Fibroblast of villous mesenchyme (primary cell): ENCODE results near the gene HM13. TPM values are rescaled to one million over a fixed set of nuclear protein-coding genes. Genes with fewer than 3 reads are reported as not detected.
"Not testable (repeated sequence)": the region's sequence is repeated elsewhere in the genome, so short reads cannot be mapped to it uniquely, and the experiment has no call there.

Source experiments
- DNase-seq: peaks from one replicate; pipeline ENCODE4 v3.0.0-alpha.2; 2010; ENCODE audit warnings: low read depth
- H3K4me3 ChIP-seq: 2 replicates; pipeline ENCODE4 v1.5.1; 2011; ENCODE audit warnings: low read depth, mild to moderate bottlenecking, low read length
- CTCF ChIP-seq: IDR thresholded peaks from 2 replicates; pipeline ENCODE4 v1.5.1; 2012; ENCODE audit warnings: low read depth, mild to moderate bottlenecking, low read length; ENCODE audit not compliant: insufficient read depth
- total RNA-seq: library from RNA; depleted of rRNA; stranded (reverse); fragments of >200 nt; gene quantifications from 2 replicates; pipeline ENCODE4 v1.2.3, GENCODE V29; 2012

The HM13 gene
- total RNA-seq, 1 donor = 91.1 TPM

GRCh38 chr20:31578448-31579138 is 64.4 kb downstream of the HM13 start:
- DNase-seq = no peak
- no peak for TF ChIP-seq CTCF
- no peak overlapping the region for H3K4me3 ChIP-seq

DNA sequence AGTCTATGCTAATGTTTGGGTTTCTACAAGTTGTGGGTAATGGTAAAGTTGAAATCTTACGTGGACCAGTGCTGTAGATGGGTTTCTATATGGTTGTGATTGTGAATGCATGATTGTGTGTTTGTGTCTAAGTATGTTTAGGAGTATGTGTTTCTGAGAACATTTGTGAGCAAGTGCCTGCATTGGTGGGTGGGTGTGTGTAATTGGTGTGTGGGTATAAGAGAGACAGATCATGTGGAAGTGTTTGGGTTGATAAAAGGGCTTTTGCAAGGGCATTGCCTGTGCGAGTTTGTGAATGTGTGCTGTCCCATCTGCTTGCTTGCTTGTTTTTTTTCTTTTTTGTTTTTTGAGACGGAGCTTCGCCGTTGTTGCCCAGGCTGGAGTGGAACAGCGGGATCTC is 65.0 kb downstream of the HM13 start:
- DNase-seq = no peak
- H3K4me3 ChIP-seq = no peak overlapping the region
- no peak for TF ChIP-seq CTCF

- not testable (repeated sequence) for DNase-seq, H3K4me3 ChIP-seq
Measured at GRCh38 chr20:31579941-31580651, 65.9 kb downstream of the HM13 start.

DNA sequence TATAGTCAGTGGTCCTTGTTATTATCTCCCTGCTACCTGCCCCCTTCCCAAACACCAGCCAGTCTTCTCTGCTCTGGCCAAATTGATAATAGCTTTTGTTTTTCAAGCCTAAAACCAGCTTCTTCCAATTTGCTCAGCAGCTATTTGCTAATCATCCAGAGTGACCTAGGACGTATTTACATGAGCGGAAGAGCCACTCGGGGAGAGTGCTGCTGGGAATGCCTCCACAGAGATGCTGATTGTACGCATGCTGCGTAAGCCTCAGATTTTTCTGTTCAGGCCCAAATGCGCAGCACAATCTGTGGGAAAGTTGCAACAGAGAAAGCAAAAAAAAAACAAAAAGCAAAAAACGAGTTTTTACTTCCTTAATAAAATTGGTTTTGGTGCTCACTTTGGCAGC is 66.5 kb downstream of the HM13 start:
- DNase-seq = no peak
- H3K4me3 ChIP-seq = no peak overlapping the region
- no peak for TF ChIP-seq CTCF

- no peak for TF ChIP-seq CTCF
- DNase-seq = no peak
- H3K4me3 ChIP-seq = no peak overlapping the region
Measured at GRCh38 chr20:31581391-31581790, 67.1 kb downstream of the HM13 start.

- no peak for TF ChIP-seq CTCF
- H3K4me3 ChIP-seq = peak overlapping the region; percentile 55
- peak; percentile 82 for DNase-seq
Measured at GRCh38 chr20:31587545-31588389, 73.5 kb downstream of the HM13 start.

DNA sequence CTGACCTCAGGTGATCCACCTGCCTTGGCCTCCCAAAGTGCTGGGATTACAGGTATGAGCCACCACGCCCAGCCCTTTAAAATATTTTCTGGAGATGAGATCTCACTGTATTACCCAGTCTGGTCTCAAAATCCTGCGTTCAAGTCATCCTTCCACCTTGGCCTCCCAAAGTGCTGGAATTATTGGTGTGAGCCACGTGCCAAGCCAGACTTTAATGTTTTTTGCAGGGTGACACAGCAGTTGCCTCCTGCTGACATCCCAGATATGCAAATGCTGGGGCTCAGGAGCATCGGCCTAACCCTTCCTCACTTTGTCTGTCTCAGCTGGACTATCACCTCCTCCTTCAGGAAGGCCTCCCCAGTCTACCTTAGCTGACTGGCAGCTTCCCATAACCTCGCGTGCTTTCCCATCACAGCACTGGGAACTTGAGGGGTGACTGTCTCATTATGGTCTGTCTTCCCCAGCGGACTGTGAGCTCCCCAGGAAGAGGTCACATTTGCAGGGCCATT is 76.5 kb downstream of the HM13 start:
- H3K4me3 ChIP-seq = no peak overlapping the region
- no peak for DNase-seq
- TF ChIP-seq CTCF = no peak
